B cell (primary cell): ENCODE data around the gene CDC25B.

Experiments used
- CTCF ChIP-seq: fragments of 200-600 bp; IDR thresholded peaks from one replicate; pipeline ENCODE4 v1.8.0; 2022; ENCODE audit warnings: antibody characterized with exemption, mild to moderate bottlenecking
- EZH2 ChIP-seq: IDR thresholded peaks from 2 replicates; pipeline ENCODE4 v1.6.1; 2012; ENCODE audit warnings: borderline replicate concordance, low read depth, mild to moderate bottlenecking, moderate library complexity, low read length; ENCODE audit not compliant: insufficient read depth, poor library complexity, severe bottlenecking

GRCh38 chr20:3787324-3788014 is 8.6 kb upstream of the CDC25B start:
- TF ChIP-seq CTCF (no peak), EZH2 (no peak)
